Measurements from ENCODE around the gene NOP56.

The NOP56 gene

GRCh38 chr20:2655331-2656116 is 3.1 kb downstream of the NOP56 start:
- Histone ChIP-seq H3K27me3 (ENCODE audit: insufficient read depth, low read depth, severe bottlenecking) (no peaks in the 10 kb centered on the region), H3K36me3 (peaks cover 79% of the 10 kb centered on the region), H3K27ac (no peak overlapping the region), H3K4me3 (ENCODE audit: low read depth, low read length) (no peak overlapping the region), H3K9me3 (ENCODE audit: severe bottlenecking) (no peaks in the 10 kb centered on the region)
- TF ChIP-seq, protein P1, sequence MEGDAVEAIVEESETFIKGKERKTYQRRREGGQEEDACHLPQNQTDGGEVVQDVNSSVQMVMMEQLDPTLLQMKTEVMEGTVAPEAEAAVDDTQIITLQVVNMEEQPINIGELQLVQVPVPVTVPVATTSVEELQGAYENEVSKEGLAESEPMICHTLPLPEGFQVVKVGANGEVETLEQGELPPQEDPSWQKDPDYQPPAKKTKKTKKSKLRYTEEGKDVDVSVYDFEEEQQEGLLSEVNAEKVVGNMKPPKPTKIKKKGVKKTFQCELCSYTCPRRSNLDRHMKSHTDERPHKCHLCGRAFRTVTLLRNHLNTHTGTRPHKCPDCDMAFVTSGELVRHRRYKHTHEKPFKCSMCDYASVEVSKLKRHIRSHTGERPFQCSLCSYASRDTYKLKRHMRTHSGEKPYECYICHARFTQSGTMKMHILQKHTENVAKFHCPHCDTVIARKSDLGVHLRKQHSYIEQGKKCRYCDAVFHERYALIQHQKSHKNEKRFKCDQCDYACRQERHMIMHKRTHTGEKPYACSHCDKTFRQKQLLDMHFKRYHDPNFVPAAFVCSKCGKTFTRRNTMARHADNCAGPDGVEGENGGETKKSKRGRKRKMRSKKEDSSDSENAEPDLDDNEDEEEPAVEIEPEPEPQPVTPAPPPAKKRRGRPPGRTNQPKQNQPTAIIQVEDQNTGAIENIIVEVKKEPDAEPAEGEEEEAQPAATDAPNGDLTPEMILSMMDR (IDR thresholded peaks at IDR 0.05; ENCODE audit: low read depth, low read length), result no peak
- no peak for DNase-seq

GRCh38 chr20:2656471-2657117 is 4.2 kb downstream of the NOP56 start:
- TF ChIP-seq, protein P1 (IDR thresholded peaks at IDR 0.05; ENCODE audit: low read depth, low read length), result no peak
- Histone ChIP-seq H3K27me3 (ENCODE audit: insufficient read depth, low read depth, severe bottlenecking) (no peaks in the 10 kb centered on the region), H3K27ac (no peak overlapping the region), H3K36me3 (peaks cover 87% of the 10 kb centered on the region), H3K9me3 (ENCODE audit: severe bottlenecking) (no peaks in the 10 kb centered on the region), H3K4me3 (ENCODE audit: low read depth, low read length) (no peak overlapping the region)
- no peak for DNase-seq

- DNase-seq, result no peak
- Histone ChIP-seq H3K4me3 (ENCODE audit: low read depth, low read length) (no peak overlapping the region), H3K27me3 (ENCODE audit: insufficient read depth, low read depth, severe bottlenecking) (no peaks in the 10 kb centered on the region), H3K9me3 (ENCODE audit: severe bottlenecking) (no peaks in the 10 kb centered on the region), H3K27ac (no peak overlapping the region), H3K36me3 (peaks cover 94% of the 10 kb centered on the region)
- TF ChIP-seq, protein P1 (IDR thresholded peaks at IDR 0.05; ENCODE audit: low read depth, low read length), result no peak
Measured at GRCh38 chr20:2657241-2657640, 4.8 kb downstream of the NOP56 start.

- DNase-seq, result no peak
- no peak overlapping the region for H3K4me3 ChIP-seq (ENCODE audit: low read depth, low read length)
- no peak overlapping the region for H3K27ac ChIP-seq
- H3K27me3 ChIP-seq (ENCODE audit: insufficient read depth, low read depth, severe bottlenecking), result no peaks in the 10 kb centered on the region
- TF ChIP-seq, protein P1 (IDR thresholded peaks at IDR 0.05; ENCODE audit: low read depth, low read length), result no peak
- no peaks in the 10 kb centered on the region for H3K9me3 ChIP-seq (ENCODE audit: severe bottlenecking)
- peaks cover 96% of the 10 kb centered on the region for H3K36me3 ChIP-seq
Measured at GRCh38 chr20:2657674-2658073, 5.2 kb downstream of the NOP56 start.

- Histone ChIP-seq H3K36me3 (peaks cover 87% of the 10 kb centered on the region), H3K4me3 (ENCODE audit: low read depth, low read length) (no peak overlapping the region), H3K27ac (no peak overlapping the region), H3K27me3 (ENCODE audit: insufficient read depth, low read depth, severe bottlenecking) (no peaks in the 10 kb centered on the region), H3K9me3 (ENCODE audit: severe bottlenecking) (no peaks in the 10 kb centered on the region)
- TF ChIP-seq, protein P1 (IDR thresholded peaks at IDR 0.05; ENCODE audit: low read depth, low read length), result no peak
- no peak for DNase-seq
Measured at GRCh38 chr20:2658414-2659354, 6.3 kb downstream of the NOP56 start.
